MM.1S (cell line): ENCODE measurements around the gene ZNF479.

Source experiments
- EZH2 ChIP-seq: fragments of 300-600 bp; sonication (generic); optimal IDR thresholded peaks from 2 replicates; pipeline ENCODE3; 2017; ENCODE audit warnings: low read depth, mild to moderate bottlenecking, antibody characterized with exemption, low read length, mixed read lengths
- EZH2phosphoT487 ChIP-seq: fragments of 300-600 bp; sonication (generic); IDR thresholded peaks from 2 replicates; pipeline ENCODE4 v1.6.1; 2018; ENCODE audit warnings: antibody characterized with exemption, low read length
- TF ChIP-seq, protein P1 (sequence below): fragments of 300-600 bp; sonication (generic); IDR thresholded peaks from 2 replicates; pipeline ENCODE4 v1.5.1; 2016; ENCODE audit warnings: antibody characterized with exemption, low read length, mixed read lengths

DNA sequence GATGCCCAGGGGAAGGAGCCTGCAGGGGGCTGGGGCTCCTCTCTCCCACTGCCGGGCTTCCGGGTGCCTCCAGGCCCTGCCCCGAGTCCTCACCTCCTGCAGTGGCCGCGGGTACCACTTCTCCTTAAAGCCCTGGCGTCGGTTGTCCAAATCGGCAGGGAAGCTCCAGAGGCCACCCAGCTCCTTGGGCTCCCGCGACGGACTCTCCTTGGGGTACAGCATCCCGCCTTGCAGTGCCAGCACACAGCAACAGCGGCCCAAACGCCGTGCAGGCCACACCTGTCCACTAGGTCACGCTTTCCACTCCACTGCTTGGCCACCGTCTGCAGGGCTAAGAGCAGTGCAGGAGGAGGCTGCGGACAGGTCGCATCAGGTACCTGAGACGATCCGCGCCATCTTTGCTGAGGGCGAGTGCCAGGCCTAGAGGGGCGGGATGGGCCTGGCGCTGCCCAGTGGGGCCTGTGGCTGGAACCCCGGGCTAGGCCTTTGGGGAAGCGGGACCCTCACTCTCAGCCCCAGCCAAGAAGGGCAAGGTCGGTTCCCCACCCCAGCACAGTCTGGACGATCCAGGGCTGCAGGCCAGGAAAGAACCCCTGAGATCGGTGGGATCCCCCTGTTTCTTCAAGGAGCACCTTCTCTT is 47.7 kb upstream of the ZNF479 start:
- TF ChIP-seq, protein P1, sequence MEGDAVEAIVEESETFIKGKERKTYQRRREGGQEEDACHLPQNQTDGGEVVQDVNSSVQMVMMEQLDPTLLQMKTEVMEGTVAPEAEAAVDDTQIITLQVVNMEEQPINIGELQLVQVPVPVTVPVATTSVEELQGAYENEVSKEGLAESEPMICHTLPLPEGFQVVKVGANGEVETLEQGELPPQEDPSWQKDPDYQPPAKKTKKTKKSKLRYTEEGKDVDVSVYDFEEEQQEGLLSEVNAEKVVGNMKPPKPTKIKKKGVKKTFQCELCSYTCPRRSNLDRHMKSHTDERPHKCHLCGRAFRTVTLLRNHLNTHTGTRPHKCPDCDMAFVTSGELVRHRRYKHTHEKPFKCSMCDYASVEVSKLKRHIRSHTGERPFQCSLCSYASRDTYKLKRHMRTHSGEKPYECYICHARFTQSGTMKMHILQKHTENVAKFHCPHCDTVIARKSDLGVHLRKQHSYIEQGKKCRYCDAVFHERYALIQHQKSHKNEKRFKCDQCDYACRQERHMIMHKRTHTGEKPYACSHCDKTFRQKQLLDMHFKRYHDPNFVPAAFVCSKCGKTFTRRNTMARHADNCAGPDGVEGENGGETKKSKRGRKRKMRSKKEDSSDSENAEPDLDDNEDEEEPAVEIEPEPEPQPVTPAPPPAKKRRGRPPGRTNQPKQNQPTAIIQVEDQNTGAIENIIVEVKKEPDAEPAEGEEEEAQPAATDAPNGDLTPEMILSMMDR = no peak
- TF ChIP-seq EZH2 (no peak), EZH2phosphoT487 (no peak)
